ENCODE data around the gene UVSSA.
"Not testable (repeated sequence)": the region's sequence is repeated elsewhere in the genome, so short reads cannot be mapped to it uniquely, and the experiment has no call there.

UVSSA gene

GRCh38 chr4:1331591-1332353 is 15.2 kb upstream of the UVSSA start:
- no peak for DNase-seq

GRCh38 chr4:1332686-1333085 is 14.3 kb upstream of the UVSSA start:
- DNase-seq = no peak

- no peak for DNase-seq
Measured at GRCh38 chr4:1333256-1333655, 13.8 kb upstream of the UVSSA start.

- not testable (repeated sequence) for DNase-seq
Measured at GRCh38 chr4:1333851-1334578, 13.0 kb upstream of the UVSSA start.

- DNase-seq = no peak
Measured at GRCh38 chr4:1334579-1334895, 12.5 kb upstream of the UVSSA start.

- DNase-seq = not testable (repeated sequence)
Measured at GRCh38 chr4:1335193-1335883, 11.7 kb upstream of the UVSSA start.

GRCh38 chr4:1336088-1336491 is 10.9 kb upstream of the UVSSA start:
- no peak for DNase-seq

GRCh38 chr4:1337376-1337831 is 9.6 kb upstream of the UVSSA start:
- DNase-seq = no peak

GRCh38 chr4:1337951-1338751 is 8.9 kb upstream of the UVSSA start:
- DNase-seq = no peak

- DNase-seq = no peak
Measured at GRCh38 chr4:1338752-1339414, 8.1 kb upstream of the UVSSA start.

- DNase-seq = no peak
Measured at GRCh38 chr4:1339489-1339888, 7.5 kb upstream of the UVSSA start.

- DNase-seq = no peak
Measured at GRCh38 chr4:1340181-1340747, 6.7 kb upstream of the UVSSA start.

- no peak for DNase-seq
Measured at GRCh38 chr4:1340861-1341260, 6.1 kb upstream of the UVSSA start.

- DNase-seq = no peak
Measured at GRCh38 chr4:1342003-1342402, 5.0 kb upstream of the UVSSA start.

- DNase-seq = no peak
Measured at GRCh38 chr4:1344696-1345095, 2.3 kb upstream of the UVSSA start.

GRCh38 chr4:1345903-1346780 is 866 bp upstream of the UVSSA start:
- DNase-seq = peak; percentile 76

GRCh38 chr4:1347410-1347864 is 429 bp downstream of the UVSSA start:
- peak; percentile 83 for DNase-seq

GRCh38 chr4:1348014-1348513 is 1.1 kb downstream of the UVSSA start:
- peak; percentile 30 for DNase-seq

- DNase-seq = no peak
Measured at GRCh38 chr4:1348746-1349145, 1.7 kb downstream of the UVSSA start.

GRCh38 chr4:1349359-1350168 is 2.6 kb downstream of the UVSSA start:
- DNase-seq = no peak

Measured in hematopoietic multipotent progenitor cell treated with erythropoietin and hydrocortisone succinate and interleukin-3 and kit ligand, for 6 days (in vitro differentiated cells).